HS-27A (cell line): ENCODE data around the gene SYNGR1.

Experiments
- DNase-seq: peaks from one replicate; pipeline ENCODE4 v3.0.0-alpha.2; 2012; ENCODE audit warnings: low read depth, missing footprints

SYNGR1 gene

DNA sequence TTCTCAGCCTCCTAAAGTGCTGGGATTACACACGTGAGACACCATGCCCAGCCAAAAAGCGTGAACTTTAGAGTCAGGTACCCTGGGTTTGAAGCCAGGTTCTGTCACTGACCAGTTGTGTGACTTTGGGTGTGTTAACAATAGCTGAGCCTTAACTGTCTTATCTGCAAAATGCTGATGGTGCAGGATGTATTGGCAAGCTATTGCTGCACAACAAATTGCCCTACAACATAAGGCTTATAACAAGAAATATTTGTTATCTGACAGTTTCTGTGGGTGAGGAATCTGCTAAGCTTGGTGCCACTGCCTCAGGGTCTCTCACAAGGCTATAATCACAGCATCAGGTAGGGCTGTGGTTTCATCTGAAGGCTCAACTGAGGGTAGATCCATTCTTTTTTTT is 21.9 kb downstream of the SYNGR1 start:
- no peak for DNase-seq

DNA sequence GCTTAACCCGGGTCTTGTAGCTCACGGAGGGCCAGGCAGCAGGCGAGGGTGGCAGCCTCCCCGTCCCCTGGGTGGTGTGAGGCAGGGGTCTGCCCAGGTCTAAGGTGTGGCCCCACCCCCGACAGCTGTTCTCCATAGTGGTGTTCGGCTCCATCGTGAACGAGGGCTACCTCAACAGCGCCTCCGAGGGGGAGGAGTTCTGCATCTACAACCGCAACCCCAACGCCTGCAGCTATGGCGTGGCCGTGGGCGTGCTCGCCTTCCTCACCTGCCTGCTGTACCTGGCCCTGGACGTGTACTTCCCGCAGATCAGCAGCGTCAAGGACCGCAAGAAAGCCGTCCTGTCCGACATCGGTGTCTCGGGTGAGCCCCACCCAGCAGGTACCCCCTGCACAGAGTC is 24.4 kb downstream of the SYNGR1 start:
- DNase-seq, result no peak

DNA sequence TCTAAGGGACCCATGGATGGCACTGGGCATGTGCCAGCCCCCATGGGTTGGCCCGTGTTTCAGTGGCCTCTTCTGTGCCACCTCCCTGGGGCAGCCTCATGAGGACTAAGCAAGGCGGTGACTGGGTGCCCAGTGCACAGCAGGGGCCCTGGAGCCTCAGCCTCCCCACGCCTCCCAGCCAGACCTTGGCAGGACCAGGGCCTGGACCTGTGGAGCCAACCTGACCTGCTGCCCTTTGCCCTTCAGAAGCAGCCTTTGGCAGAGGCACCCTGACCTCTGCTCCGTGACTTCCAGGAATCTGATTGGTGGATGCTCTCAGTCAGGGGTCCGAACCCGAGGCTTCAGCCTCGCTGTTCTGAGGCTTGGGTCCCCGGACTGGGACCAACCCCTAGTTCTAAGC is 25.0 kb downstream of the SYNGR1 start:
- no peak for DNase-seq

- DNase-seq, result no peak
Measured at GRCh38 chr22:39375646-39376045, 25.9 kb downstream of the SYNGR1 start.

- DNase-seq, result no peak
Measured at GRCh38 chr22:39379756-39380730, 30.3 kb downstream of the SYNGR1 start.

GRCh38 chr22:39381009-39381755 is 31.4 kb downstream of the SYNGR1 start:
- DNase-seq, result no peak

GRCh38 chr22:39381930-39382329 is 32.1 kb downstream of the SYNGR1 start:
- no peak for DNase-seq

DNA sequence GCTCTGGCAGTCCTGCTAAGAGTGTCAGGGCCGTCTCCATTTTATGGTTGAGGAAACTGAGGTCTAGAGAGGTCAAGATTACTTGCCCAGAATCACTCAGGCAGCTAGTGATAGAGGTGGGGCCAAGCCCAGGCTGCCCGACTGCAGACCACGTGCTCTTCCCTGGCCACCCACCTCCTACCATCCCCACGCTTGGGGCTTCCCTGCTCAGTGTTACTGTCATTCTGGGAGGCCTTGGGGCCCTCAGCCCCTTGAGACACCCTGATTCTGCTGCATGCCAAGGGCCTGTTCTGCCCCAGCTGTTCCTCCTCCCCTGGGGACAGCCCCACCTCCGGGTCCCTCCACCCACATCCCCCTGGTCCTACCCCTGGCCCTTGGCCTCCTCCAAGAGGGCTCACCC is 32.6 kb downstream of the SYNGR1 start:
- DNase-seq, result no peak

- no peak for DNase-seq
Measured at GRCh38 chr22:39383841-39384625, 34.2 kb downstream of the SYNGR1 start.

GRCh38 chr22:39384750-39385480 is 35.1 kb downstream of the SYNGR1 start:
- DNase-seq, result no peak

DNA sequence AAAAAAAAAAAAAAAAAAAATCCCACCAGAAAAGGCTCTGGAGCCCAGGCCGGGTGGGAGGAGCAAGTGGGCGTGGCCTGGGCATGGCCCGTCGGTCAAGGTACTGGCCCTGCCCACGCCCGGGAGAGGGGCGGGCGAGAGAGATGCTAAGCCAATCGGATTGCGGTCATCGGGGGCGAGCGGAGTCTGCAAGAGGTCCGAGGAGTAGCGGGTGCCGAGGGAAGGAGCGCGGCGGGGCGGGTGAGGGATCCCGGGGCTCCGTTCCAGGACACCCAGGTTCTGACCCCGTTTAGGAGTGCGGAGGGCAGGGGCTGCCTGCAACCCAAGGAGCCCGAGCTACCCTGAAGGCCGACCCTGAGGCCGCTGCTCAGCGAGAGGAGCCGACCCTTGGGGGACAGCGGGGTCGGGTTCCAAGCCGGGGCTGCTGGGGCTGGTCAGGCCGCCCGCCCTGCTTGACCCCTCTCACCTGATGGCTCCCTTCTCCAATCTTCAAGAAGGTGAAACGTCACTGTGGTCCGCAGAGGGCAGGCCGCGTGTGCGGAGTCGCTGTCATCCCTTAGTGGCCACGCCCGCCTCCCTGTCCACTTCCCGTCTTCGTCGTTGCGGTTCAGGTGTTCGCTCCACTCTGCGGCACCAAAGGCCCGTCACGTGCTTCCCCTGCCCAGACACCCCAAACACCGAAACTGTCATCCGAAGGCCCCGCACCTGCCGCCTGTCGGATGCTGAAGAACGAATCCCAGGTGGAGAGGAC is 38.6 kb downstream of the SYNGR1 start:
- no peak for DNase-seq

GRCh38 chr22:39389420-39389819 is 39.6 kb downstream of the SYNGR1 start:
- DNase-seq, result no peak

GRCh38 chr22:39392341-39392948 is 42.7 kb downstream of the SYNGR1 start:
- no peak for DNase-seq

- no peak for DNase-seq
Measured at GRCh38 chr22:39395936-39396796, 46.4 kb downstream of the SYNGR1 start.

DNA sequence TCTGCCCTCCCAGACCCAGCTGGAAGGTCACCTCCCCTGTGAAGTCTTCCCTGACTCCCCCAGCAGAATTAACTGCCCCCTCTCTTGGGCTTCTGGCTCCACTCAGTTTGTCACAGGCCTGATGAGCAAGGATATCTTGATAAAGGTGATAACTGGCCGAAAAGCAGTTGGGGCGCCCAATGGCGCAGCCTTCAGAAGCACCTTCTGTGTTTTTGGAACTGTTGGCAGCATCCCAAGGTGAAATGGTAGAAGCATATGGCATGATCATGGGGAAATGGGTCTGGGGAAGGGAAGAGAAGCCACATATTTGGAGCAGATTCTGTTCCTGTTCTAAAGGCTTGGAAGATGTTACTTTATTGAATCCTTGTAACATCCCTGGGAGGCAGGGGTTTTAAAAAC is 47.0 kb downstream of the SYNGR1 start:
- DNase-seq, result no peak

DNA sequence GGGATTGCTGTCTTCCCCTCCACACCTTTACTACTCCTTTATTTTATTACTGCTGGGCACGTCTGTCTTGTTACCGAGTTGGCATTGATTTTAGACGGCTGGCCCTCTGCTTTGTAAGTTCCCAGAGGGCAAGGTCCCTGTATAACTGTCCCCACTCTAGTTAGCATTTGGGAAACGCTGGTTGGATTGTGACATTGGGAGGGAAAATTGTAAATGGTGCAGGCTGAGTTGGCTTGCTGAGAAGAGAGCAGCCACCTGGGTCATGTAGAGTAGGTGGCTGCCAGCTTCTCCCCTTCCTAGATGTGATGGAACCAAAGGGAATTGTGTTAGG is 51.5 kb downstream of the SYNGR1 start:
- no peak for DNase-seq

- DNase-seq, result no peak
Measured at GRCh38 chr22:39405346-39406085, 55.7 kb downstream of the SYNGR1 start.

DNA sequence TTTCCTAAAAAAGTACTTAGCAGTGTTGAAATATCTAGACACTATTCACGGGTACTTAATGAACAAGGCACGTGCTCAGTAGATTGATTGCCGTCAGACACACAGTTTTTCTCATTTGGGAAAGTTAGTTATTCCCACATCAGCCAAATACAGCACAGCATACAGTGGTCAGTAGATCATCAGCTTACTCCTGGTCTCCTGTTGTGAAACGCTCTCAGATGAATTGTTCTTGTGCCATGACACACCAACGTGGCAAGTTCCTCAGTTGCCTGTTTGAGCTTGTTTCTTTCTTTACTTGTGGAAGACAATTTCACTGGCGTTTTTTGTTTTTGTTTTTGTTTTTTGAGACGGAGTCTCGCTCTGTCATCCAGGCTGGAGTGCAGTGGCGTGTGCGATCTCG is 58.4 kb downstream of the SYNGR1 start:
- no peak for DNase-seq

DNA sequence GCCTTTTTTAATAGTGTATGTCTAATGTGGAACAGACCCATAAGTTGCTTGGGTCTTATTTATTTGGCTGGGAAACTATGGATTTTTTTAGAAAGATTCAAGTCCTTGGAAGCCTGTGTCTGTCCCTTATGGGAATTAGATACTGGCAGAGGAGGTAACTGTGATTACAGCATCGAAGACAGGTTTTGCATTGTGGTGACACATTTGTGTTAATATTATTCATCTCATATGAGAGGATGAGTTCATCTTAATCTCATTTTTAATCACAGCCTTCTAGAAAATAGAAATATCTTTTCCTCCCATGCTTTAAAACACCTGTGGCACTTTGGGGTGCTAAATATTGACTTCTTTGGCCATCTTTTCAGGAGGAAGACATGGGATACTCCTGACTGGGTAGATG is 59.0 kb downstream of the SYNGR1 start:
- no peak for DNase-seq
